ENCODE data around the gene SLC5A12.

The SLC5A12 gene

GRCh38 chr11:26719289-26719973, 2.4 kb downstream of the SLC5A12 start:
- DNase-seq (ENCODE audit: low read depth) = no peak

DNA sequence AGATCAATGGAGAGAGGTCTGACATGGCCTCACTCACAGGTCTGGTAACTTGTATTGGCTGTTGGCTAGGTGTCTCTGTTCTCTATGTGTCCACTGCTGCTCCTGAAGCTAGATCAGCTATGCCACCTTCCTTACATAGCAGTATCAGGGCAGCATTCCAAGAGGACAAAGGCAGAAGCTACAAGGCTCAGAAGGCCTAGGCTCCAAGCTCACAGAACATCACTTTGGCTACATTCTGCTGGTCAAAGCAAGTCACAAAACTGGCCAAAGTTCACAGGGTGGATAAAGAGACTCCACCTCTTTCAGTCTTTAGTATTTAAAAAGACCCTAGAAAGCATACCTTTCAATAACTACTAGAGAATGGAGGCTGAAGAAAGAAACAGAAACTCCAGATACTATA, 4.1 kb downstream of the SLC5A12 start:
- DNase-seq (ENCODE audit: low read depth) = no peak

GRCh38 chr11:26715133-26715532, 6.7 kb downstream of the SLC5A12 start:
- DNase-seq (ENCODE audit: low read depth) = no peak

DNA sequence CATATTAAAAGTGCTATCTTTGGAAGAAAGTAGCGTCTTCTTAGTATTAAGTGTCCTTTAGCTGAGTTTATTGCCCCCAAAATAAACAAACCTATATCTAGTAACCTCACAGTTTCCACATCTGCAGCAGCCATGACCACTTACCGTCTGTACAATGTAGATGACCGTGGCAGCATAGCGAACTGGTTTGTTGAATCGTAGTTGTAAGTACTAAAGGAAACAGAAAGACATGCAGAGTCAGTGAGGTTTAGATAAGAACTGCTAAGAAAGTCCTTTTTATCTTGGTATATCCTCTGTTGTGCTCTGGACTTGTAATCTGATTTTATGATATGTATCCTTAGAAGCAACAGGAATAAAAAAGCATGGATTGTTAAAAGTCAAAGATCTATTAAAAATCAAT, 9.4 kb downstream of the SLC5A12 start:
- no peak for DNase-seq (ENCODE audit: low read depth)

GRCh38 chr11:26710489-26710888, 11.4 kb downstream of the SLC5A12 start:
- no peak for DNase-seq (ENCODE audit: low read depth)

DNA sequence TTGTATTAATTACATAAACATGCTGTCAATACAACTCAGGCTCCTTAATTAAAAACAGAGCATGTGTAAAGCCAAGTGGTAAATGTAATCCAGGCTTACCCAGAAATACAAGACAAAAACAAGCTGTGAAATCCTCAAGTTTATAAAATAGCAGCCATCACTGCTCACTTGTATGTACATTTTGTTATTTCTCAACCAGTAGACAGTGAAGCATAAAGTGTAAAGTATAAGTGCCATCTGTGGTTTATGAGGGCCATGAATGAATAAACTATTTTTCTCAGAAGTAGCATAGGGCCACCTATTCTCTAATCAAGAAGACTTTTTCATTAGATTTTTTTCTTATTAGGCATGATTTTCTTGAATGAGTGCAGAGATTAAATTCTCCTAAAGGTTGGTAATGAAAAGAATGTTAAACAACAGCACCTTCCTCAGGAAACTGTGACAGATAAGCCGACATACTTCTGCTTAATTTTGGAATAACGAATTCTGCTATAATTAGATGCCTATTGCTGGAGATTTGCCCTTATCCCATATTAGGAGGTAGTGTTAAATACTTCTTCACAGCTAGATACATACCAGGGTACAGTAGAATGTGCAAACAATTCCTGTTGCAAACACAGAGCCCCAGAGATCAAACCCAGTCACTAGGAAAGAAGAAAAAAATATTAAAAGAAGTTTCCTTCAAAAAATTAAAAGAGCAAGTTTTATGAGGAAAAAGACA, 13.0 kb downstream of the SLC5A12 start:
- no peak for DNase-seq (ENCODE audit: low read depth)

DNA sequence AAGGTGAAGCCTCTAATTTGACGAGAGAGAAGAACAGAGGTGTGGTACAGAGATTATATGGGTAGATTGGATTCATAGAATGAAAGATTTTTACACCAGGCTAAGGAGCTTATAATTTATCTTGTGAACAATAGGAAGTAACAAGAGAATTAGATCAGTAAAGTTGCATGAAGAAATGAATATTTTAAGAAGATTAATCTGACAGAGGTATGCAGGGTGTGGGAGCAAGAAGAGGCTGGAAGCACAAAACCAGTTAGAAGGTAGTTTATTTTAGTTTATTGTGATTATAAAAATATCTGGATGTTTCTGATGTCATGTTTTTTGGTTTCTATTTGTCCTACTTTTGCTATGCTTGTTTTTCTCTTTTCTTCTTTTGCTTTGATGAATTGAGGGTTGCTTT, 15.7 kb downstream of the SLC5A12 start:
- no peak for DNase-seq (ENCODE audit: low read depth)

DNA sequence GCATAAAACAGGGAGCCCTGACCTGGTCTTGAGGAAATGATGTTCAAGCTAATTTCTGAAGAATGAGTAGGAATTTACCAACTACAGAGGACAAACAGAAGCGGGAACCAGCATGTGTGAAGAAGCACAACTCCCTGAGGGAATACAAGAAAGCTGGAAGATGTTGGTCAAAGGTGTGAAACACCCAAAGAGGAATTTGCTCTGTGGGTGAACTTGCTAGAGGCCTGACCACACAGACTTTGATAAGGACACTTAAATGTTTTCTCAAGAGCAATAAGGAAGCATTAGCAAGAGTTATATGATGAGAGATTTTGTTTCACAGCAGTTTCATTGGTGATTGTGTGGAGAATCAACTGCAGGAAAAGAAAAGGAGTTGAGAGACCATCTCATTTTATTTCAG, 17.6 kb downstream of the SLC5A12 start:
- DNase-seq (ENCODE audit: low read depth) = no peak

DNA sequence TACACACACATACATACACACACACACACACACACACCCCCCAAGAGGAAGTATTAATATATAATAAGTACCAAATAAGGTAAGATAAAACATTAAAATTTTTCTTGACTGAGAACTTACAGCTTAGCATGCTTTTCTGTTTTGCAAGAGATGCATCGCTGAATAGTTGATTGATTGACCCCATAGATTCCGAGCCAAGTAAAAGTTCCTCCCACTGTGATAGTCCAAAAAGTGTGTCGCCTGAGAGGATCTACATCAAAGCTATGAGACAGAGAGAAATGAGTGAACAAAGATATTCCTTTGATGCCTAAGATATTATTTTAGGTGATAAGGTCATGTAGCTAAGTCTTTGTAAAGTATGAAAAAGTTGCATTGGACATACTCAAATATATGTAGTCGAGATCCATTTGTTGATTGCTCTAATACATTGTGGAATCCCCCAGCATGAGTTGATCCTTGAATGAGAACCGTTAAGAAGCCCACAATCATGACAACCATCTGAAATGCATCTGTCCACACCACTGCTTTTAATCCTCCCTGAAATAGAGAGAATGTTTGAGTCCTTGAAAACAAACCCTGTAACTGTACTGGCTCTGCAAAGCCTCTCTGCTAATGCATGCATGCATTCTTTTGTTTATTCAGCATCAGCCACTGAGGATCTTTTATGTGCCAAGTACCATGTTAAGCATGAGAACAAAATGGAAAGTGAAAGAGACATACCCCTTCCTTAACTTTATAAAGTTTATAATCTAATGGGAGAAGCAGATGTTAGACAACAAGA, 18.3 kb downstream of the SLC5A12 start:
- no peak for DNase-seq (ENCODE audit: low read depth)

DNA sequence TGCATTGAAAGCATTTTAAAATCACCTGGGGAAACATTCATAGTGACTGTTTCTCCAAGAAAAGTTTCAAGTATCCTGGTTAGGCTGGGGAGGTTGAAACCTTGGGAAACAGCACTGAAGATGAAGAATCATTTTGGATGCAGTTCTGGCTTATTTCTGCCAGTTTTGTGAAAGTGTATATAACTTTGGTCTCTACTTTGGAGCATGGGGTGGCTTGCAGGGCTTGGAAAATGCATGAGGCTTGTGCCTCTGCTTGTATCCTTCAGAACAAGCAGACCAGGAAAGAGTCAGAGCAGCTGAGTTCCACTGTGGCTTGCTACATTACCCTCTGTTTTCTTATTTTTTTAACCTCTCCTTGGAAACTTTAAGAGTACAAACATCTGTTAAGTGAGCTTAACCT, 19.5 kb downstream of the SLC5A12 start:
- DNase-seq (ENCODE audit: low read depth) = no peak

DNA sequence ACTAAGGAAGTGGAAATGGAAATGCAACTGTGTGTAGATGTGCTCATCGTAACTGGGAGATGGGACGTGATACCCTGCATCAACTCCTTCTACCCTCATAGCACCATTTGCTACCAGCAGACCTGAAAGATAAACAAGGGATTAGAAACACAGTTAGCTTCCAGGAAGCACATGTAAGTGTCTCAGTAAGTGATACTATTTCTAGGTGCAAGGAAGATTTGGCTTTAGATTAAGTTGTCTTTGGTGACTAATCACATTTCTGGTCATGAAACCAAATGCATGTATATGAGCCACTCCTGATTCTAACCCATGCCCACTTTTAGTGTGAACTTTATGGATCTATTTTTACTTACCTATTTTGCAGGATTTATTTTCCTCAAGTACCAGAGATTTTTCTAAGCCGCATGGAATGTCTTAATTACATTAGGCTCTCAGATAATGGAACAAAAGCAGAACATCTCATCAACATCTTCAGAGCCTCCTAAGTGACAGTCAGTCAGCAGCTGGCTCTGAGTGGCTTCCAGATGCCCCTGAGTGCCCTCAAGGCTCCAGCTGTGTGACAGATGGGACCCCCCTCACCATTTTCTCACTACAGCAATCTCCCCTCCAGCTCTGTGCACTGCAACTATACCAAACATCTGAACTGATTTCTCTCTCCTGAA, 21.2 kb downstream of the SLC5A12 start:
- no peak for DNase-seq (ENCODE audit: low read depth)

DNA sequence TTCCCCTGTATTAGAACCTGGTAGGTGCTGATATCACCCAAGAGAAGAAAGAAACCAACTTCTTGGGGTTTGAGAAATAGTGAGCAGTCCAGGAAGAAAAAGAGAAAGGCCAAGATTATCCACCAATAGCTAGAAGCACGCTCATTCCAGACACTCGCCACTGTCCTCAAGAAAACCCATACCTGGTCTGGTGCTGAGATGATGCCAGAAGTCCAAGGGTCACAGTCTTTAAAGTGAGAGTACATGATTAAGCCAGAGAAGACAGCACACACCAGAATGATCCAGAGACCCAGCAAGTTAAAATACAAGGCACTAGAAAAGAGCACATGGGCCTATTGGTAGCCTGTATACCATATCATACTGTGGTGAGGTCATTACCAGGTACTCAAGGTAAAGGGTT, 23.6 kb downstream of the SLC5A12 start:
- no peak for DNase-seq (ENCODE audit: low read depth)

DNA sequence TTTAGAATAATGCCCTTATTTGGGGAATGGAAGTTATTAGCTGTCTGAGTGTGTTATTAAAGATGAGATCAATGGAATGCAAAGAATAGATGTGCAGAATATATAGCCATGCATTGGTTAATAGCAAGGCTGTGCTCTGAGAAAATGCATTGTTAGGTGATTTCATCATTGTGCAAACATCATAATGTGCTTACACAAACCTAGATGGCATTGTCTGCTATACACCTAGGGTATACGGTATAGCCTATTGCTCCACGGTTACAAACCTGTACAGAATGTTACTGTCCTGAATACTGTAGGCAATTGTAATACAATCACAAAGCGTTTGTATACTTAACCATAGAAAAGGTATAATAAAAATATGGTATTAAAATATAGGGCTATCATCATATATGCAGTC, 25.5 kb downstream of the SLC5A12 start:
- DNase-seq (ENCODE audit: low read depth) = no peak

- DNase-seq (ENCODE audit: low read depth) = no peak
Observed at GRCh38 chr11:26688701-26689100, 33.2 kb downstream of the SLC5A12 start.

- DNase-seq (ENCODE audit: low read depth) = no peak
Observed at GRCh38 chr11:26687351-26687750, 34.5 kb downstream of the SLC5A12 start.

GRCh38 chr11:26677566-26677965, 44.3 kb downstream of the SLC5A12 start:
- no peak for DNase-seq (ENCODE audit: low read depth)

DNA sequence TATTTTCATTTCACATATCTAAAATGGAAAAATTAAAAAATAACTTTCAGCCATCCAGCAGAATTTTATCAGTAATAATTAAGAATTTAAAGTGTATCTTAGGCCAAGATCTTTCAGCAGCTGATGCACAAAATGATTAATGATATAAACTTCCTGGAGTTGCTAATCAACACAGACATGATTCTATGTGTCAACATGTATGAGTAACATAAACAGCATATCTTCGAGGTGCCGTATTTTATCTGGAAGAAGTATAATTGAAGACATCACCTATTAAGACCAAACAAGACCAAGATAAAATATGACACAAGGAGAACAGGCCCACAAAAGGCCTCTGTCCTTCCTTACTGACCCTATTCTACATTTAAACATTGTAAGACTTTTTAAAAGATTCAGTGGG, 45.2 kb downstream of the SLC5A12 start:
- DNase-seq (ENCODE audit: low read depth) = no peak

DNA sequence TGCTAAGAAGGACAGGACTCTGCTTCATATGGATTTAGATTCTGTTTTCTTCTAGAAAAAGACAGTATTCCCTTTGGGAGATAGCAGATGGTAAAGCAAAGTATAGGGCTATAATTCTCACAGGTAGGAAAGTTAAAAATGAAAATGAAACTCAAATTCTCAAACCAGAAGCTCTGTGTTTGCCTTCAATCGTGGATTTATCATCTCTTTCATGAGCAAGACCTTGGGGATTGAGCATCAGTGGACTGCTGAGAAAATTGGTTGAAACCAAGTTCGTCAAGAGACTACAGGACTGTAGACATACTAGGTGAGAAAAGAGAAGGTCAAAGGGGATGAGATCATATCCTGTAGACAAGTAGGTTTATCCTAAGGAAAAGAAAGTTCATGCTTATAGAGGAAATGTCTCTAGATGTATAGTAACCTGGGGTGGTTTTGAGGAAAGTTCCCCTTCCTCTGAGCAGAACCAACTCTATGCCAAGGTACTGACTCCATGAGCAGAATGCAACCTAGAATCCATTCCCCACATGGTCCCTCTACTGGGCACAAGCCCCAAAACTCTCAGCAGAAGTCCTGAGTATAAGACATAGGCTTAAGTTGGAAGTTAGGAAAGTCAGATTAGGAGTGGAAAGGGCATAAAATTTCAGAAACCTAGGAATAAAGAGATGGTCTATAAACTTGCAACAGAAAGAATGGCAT, 46.5 kb downstream of the SLC5A12 start:
- no peak for DNase-seq (ENCODE audit: low read depth)

DNA sequence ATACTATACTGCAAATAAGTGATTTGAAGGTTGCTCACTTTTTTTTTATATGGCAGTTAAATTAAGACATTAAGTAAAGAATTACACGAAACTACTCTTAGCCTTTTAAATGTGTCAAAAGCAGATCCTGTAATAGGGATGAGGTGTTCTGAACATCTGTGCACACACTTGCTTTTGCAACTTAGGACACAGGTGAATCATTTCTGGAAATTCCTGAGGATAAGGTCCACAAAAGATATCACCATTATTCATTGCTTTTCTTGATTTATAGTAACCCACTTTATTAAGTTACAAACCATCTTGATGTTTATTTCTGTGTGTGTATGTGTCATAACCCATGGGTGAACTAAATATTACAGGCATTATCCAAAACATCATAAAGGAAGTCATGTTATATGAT, 55.9 kb downstream of the SLC5A12 start:
- DNase-seq (ENCODE audit: low read depth) = no peak

- DNase-seq (ENCODE audit: low read depth) = no peak
Observed at GRCh38 chr11:26665036-26665435, 56.8 kb downstream of the SLC5A12 start.

GRCh38 chr11:26662916-26663315, 58.9 kb downstream of the SLC5A12 start:
- DNase-seq (ENCODE audit: low read depth) = no peak

DNA sequence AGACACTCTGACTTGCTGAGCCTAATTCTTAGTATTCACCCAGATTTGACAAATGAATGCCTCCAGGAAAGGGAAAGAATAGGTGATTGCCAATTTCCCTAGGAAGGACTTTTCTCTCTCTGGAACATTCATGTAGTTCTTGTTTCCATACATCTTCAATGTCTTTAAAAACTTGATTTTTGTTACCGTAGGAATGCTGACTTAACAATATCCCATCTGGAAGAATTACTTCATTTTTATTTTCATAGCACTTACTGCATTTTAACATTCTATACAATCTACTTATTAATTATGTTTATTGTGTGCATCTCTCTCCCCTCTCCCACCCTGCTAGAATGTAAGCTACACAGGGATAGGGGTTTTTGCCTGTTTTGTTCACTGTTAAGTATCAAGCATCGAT, 66.6 kb downstream of the SLC5A12 start:
- DNase-seq (ENCODE audit: low read depth) = no peak
